ENCODE measurements around the gene ERC2.

DNA sequence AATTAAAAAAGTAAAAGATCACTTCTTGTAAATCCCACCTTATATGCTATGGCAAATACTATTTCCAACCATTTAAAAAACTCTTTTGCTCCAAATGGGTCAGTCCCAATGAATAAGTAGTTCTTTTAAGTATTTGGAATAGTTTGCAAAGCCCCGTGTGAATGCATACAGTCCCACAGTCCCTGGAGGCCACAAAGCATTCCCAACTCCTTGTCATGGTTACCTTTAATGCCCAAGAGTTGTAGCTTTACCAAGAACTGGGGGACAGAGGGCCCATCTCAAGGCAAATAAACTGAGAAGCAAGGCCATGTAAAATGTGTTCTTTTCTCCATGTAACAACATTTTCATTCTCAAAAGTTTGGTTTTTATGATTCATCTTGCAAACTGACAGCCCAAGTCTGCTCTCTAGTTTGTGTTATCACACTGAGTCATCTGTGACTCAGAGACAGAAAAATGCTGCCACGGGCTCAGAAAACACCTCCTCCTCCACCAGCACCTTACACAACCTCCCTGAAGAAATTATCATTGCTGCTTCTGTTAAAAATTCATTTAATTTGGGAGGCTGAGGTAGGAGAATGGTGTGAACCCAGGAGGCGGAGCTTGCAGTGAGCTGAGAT lies 336.2 kb downstream of the ERC2 start:
- TF ChIP-seq, protein P1, sequence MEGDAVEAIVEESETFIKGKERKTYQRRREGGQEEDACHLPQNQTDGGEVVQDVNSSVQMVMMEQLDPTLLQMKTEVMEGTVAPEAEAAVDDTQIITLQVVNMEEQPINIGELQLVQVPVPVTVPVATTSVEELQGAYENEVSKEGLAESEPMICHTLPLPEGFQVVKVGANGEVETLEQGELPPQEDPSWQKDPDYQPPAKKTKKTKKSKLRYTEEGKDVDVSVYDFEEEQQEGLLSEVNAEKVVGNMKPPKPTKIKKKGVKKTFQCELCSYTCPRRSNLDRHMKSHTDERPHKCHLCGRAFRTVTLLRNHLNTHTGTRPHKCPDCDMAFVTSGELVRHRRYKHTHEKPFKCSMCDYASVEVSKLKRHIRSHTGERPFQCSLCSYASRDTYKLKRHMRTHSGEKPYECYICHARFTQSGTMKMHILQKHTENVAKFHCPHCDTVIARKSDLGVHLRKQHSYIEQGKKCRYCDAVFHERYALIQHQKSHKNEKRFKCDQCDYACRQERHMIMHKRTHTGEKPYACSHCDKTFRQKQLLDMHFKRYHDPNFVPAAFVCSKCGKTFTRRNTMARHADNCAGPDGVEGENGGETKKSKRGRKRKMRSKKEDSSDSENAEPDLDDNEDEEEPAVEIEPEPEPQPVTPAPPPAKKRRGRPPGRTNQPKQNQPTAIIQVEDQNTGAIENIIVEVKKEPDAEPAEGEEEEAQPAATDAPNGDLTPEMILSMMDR (conservative IDR thresholded peaks at IDR 0.05 in 1 of 2, IDR thresholded peaks at IDR 0.05 in 1 of 2; ENCODE audit: extremely low read depth in 1 of 2, insufficient read depth in 1 of 2, low read depth in 1 of 2, low read length in 2 of 2), result no peak
- TF ChIP-seq EZH2 (IDR thresholded peaks at IDR 0.05; ENCODE audit: borderline replicate concordance, low read length), result no peak

Data from mammary epithelial cell (primary cell).